Activated CD4-positive, alpha-beta T cell treated with anti-CD3 and anti-CD28 coated beads for 1 hour (primary cell): Measurements from ENCODE around the gene SRSF7.
"Not testable (repeated sequence)": the region's sequence is repeated elsewhere in the genome, so short reads cannot be mapped to it uniquely, and the experiment has no call there.

ENCODE experiments used
- DNase-seq: peaks from one replicate; pipeline ENCODE4 v3.0.0-alpha.2; 2020

SRSF7 gene

DNA sequence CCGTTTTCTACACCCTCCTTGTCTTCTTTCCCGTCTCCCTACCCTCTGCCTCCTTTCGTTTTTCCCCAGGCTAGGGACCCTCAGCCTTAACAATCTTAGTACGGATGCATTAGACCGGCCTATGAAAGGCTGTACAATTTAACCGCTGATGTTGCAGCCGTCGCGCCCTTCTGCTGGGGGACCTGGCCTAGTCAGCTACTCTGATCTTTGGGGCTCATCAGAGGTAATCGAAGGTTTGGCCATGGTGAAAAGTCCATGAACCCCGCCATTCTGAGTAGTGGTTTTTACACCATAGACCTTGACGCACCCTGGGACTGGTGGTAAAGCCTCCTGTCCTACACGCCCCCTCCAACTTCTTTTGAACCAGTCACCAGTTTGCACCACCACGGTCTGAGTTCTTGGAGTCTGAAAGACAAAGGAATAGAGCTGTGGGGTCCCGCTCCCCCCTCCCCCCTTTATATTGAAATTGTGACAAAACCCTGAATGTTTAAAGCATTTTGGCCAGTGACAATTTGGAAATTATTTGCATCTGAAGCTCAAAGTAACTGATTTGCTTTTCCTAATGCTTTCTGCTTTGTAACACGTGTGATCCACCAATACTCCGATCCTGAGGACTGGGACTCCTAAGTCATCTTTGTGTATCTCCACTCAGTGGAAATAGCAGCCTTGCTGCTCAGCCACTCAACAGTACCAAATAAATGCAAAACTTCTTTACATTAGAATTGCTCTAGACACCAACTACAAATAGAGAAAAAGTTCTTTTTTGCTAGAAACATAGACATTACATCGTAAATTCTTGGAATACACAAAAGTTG is 642 bp upstream of the SRSF7 start:
- DNase-seq: no peak

DNA sequence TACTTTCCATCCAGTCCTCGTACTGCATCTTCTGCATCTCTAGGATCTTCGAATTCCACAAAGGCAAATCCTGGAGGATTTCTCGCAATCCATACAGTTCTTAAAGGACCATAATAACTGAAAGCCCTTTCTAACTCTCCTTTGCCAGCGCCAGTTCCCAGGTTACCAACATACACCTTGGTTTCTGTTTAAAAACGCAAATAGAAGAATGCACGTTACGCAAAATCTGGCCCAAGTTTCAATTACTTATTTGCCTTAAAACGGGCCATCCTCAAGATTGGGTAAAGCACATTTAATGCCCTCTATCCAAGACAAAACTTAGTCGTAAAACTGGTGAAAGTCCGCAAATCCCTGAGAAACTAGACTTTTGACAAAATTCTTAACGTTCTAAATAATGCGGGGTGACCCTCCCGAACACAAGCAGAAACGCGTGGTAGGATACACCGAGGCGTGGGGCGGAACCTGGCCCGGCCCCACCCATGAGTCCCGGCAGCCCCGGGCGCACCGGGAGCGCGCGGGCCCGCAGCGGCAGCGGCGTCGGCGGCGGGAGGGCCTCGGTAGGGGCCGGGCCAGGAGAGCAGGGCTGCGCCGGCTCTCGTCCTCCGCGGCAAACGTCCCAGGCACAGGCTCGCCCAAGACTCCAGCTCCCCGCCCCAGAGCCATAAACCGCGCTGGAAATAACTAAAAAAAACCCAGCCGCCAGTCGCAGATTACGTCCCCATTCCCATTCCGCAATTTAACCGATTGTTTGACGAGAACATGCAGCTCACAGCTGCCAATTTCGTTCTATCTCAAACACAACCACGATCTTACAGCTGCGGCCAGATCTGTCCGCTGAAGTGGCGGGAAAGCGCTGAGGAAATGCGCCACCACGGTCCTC is 910 bp downstream of the SRSF7 start:
- peak; percentile 25 for DNase-seq

DNA sequence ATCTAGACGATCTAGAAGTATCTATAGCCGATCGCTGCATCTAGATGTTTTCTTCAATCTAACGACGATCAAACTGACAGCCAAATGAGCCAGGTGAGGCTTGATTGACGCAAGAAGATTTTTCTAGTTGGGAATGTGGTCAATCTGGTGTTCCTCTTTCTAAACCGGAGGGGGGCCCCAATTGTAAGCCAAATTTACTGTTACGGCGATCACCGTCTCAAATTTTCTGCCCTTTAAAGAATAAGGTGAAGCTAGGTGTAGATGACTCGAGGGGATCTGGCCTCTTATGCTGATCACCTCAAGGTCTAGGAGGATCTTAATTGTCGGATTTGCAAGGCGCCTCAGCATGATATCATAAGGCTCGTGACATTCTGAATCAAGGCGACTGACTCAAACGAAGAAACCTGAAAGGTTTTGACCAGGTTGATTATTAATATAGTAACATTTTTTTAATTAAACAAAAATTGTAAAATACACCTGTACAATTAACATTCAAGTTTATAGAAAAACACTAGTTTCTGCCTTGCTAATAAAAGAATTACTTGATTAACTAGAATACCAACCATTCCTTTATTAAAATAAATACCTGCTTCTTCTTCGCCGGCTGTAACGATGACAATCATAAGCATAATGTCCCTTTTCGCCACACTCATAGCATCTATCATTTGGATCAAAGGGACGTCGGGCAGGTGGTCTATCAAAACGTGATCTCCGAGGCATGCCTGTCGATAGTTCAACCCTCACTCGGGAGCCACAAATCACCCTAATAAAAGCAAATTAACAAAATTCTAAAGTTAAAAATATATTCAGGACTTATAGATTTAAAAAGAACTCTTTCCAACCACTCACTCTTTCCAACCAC is 2.0 kb downstream of the SRSF7 start:
- DNase-seq: no peak

DNA sequence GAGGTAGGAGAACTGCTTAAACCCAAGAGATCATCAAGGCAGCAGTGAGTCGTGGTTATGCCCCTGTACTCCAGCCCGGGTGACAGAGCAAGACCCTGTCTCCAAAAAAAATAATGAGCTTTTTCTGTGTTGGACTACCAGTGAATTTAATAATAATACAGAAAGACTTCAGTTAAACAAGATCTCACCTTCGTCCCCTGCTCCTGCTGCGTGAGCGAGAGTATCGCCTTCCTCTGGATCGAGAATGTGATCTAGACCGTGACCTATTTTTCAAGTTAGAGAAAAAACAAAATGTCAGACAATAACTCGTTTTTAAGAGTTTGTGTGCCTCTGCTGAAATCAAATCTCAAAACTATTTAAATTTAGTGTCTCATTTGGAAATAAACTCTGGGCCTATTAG is 2.8 kb downstream of the SRSF7 start:
- no peak for DNase-seq

DNA sequence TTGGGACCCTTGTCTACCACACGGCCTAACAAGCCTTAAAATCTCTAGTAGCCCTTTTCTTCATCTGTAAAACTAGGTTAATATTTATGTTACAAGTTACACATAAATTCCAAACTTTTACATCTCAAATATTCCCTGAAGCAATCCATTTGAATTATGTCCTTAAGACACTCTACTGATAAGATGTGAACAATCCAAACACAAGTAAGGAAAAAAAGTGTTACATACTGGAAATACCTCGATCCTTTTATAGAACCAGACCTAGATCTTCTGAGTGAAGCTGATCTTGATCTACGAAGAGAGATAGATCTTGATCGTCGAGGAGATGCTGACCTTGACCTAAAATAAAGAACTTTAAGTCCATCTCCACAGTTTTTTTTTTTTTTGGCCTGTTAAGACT is 3.3 kb downstream of the SRSF7 start:
- DNase-seq: no peak

DNA sequence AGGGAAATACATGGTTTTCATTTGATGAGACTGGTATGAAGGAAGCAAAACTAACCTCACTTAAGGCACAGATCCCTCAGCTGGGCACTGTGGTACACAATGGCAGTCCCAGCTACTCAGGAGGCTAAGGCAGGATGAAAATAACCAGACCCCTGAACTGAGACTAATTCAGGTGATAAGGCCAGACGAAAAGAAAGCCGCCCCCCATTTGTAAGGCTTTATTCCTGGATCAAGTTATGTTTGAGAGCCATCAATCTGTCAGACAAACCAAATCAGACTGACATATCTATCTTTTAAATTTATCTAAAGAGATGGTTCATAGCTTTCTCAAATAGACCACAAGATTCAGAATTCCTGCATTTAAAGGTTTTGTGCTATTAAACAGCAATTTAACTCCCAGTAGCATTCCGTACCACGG is 4.1 kb downstream of the SRSF7 start:
- no peak for DNase-seq

DNA sequence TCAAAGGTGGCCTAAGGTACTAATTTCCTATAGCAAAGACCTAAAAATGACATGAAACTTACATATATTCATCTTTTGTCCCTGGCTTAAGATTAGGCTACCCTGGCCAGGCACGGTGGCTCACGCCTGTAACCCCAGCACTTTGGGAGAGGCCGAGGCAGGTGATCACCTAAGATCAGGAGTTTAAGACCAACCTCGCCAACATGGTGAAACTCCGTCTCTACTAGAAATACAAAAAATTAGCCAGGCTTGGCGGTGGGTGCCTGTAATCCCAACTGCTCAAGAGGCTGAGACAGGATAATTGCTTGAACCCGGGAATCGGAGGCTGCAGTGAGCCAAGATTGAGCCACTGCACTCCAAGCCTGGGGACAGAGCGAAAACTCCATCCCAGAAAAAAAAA is 5.9 kb downstream of the SRSF7 start:
- no peak for DNase-seq

DNA sequence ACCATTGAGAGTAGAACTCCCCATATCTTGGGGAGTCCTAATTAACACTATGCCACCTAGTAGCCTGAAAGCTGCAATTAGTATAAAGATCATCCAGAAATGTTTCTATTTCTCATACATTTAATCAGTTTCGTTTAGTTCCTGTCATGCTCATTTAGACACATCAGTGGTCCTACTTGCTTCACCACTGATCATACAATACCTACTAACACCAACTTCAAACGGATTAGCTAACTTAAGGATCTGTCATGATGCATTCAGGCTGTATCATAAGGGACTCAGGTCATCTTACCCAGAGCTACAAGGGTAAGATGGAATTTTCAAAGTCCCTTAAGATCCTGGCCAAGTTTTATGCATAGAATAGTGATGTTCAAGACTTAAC is 6.8 kb downstream of the SRSF7 start:
- no peak for DNase-seq

DNA sequence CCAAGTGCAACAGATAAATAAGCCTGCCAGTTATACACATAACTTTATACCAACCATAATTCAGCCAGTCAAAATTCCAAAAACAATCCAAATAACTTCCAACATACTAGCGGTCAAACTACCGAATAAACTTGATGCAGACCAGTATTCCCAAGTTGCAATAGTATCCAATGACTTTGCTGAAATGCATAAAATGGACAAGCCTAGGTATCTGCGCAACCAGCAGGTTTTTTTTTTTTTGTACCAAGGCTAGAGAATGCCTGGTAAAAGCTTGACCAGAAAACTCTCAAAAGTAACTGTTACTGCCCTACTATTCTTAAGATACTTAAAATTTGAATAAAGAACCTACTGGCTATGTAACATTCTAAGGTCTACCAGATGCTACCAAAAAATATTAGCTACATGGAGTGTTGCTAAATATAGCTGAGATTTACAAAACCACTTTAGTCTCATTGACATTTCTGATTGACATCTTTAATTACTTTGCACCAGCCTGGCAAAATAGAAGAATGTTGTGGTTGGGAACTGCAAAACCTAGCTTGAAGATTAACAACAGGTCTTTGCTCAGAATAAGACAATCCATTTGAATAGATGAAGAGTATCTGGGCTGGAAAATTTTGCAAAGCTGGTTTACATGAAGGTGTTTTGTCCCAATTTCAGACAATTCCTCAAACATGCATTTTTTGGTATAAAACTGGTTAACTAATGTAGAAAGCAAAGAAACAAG is 7.3 kb downstream of the SRSF7 start:
- DNase-seq: no peak

DNA sequence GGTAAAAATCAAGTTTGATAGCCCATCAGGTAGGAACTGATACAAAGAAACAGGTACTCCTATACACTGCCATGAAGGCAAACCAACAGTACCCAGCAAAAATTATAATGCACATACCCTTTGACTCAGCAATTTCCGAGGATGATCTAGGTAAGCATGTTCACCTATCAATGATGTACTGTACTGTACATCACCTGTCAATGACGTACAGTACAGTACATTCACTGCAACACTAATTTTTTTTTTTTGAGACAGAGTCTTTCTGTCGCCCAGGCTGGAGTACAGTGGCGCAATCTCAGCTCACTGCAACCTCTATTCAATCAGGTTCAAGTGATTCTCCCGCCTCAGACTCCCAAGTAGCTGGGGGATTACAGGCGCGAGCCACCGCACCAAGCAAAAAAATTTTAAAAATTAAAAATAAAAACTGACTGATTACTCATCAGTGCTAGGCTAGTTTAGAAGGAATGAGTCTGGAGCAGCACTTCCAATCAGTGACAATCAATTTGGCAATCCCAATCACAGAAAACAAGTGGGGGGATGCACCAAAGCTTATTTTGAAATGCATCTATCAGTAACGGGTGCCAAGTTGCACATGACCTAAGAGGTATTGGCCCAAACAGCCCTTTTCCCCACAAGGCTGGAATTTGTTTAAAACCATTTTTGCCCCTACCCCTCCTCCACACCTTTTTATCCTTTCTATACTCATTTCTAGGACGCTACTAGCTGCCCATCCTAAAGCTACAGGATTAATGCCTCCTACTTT is 8.2 kb downstream of the SRSF7 start:
- DNase-seq: no peak

DNA sequence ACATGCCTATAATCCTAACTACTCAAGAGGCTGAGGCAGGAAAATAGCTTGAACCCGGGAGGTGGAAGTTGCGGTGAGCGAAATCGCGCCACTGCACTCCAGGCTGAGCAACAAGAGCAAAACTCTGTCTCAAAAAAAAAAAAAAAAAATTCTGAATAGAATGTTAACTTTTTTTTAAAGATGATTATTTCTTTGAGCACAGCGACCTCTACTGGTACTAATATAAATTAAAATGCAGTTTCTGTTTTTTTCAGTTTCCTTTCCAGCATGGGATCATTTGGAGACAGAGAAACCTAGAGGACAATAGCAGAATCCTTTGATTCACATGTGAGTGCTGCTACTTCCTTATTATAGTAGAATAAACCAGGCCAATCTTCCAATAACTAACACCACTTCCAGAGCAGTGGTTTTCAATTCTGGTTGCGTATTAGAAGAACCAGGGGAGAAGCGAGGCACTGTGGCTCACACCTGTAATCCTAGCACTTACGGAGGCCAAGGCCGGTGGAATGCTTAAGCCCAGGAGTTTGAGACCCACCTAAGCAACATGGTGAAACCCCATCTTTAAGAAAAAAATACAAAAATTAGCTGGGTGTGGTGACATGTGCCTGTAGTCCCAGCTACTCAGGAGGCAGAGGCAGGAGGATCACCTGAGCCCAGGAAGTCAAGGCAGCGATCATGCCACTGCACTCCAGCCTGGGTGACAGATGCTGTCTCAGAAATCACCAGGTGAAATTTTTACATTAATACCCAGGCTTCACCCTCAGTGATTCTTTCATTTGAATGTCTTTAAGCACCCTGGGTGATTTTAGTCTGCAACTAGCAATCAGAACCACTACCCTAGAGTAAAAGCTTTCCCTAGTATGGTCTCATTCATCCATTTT is 10.1 kb downstream of the SRSF7 start:
- DNase-seq: no peak

DNA sequence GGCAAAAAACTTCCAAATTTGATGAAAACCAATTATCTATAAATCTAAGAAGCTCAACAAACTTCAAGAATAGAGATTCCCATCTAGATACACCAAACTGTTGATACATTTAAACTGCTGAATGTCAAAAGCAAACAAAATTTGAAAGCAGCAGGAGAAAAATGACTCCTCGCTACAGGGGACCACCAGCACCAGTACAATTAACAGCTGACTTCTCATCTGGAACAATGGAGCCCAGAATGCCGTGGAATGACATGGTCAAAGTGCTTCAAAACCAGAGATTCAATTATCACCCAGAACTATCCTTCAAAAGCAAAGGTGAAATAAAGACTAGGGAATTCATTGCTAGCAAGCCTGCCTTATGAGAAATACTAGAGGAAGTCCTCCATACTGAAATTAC is 11.6 kb downstream of the SRSF7 start:
- DNase-seq: no peak

DNA sequence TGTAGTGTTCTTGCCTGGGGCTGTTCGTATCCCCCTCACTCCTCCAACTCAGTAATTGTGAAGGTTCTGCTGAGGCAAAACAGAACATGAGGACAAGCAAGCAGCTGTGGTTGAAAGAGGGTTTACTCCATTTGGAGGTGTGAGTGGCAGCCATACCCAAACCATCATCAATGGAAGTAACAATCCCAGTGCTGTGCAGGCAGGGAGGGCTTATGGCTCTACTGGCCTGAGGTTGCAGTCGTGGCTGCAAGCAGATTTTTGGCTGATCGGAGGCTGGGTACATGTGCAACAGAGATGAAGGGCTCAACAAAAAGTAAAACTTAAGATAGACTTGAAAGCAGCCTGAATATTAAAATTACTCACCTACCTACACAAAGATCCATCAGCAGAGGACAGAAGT is 13.2 kb downstream of the SRSF7 start:
- no peak for DNase-seq

DNA sequence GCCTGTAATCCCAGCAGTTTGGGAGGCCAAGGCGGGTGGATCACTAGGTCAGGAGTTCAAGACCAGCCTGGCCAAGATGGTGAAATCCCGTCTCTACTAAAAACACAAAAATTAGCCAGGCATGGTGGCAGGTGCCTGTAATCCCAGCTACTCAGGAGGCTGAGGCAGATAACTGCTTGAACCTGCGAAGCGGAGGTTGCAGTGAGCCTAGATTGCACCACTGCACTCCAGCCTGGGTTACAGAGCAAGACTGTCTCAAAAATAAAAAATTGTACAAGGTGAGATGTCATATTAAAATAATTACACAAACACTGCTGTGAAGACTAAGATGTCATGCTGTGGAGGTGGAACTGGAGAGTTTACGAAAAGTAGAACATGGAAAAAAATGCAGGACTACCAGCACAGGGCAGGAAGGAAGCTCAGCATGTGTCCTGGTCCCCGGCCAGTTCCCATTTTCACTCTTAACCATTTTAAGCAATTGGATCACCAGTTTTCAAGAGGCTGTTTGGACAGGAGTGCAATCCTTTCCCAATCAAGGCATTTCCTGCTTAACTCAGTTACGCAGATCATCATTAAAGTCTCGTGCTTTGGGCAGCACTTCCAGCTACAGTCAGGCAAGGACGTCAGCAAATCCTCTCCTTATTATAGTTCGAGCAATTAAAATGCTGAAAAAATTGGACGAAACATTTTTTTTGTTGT is 14.0 kb downstream of the SRSF7 start:
- DNase-seq: not testable (repeated sequence)

DNA sequence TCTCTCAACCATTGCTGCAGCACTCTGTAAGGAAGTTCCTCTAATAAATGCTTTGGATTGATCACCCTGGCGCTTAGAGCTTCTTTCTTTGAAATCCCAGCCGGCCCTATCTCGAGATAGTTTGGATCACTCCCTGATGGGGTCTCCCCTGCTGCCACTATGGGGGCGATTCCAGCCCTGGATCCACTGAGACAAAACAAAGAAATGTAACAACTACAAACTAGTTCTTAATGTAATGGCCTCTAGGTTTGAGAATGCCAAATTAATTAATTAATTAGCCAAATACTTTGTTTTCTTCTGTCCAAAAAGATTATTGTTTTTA is 15.2 kb downstream of the SRSF7 start:
- no peak for DNase-seq

DNA sequence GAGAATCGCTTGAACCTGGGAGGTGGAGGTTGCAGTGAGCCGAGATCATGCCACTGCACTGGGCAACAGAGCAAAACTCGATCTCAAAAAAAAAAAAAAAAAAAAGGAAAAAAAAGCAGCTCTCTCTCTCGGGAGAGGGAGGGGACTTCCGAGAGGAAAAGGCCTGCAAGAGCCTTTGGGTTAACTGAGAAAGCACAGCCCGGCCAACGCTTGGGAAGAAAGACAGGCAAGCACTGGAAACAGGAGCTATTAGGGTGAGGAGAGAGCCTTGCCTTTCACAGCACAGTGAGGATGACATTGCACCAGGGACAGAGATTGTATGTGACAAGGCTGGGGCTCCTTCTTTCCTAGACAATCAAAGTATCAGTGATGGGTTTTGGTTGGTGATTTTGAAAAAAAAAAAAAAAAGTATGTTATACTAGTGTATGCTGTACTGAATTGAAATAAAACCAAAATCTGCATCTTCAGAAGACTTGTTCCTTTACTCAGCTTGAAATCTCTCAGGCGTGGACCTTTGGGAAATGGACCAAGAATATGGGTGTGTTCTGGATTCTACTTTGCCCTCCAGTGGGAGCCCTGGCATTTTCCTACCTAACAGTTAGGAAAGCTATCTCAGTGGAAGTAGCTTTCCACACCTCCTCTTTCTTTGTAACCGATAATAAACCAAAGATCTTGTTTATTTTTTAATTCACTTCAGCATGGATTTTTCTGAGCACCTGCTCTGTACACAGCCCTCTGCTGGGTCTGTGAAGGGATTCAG is 16.7 kb downstream of the SRSF7 start:
- no peak for DNase-seq

DNA sequence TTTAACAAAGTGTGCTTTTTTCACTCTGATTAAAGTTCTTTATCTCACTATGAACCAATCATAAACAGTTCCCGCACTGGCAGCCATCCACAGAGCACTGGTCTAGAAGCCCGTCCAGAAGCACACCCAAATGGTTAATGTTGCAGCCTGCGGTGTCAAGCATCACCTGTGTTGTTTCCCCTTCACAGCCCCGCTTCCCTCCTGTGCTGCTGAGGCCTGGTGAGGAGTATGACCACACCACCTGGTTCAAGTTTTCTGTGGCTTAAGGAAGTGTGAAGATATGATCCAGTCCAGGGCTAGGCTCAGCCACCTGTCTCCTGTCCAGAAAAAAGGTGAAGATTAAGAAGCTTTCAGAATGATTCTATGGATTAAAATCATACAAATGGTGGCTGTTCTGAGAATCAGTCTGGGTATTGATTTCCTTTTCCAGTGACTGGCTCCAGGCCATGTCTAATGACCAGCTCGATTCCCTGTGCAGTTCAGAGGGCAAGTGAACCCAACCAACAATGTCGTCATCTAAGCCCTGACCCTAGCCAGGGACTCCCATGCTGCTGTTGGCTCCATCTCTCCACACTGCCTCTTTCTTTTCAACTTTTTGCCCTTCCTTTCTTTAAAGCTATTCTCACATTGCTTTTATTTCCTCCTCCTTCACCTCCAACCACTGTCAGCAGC is 17.7 kb downstream of the SRSF7 start:
- DNase-seq: no peak

DNA sequence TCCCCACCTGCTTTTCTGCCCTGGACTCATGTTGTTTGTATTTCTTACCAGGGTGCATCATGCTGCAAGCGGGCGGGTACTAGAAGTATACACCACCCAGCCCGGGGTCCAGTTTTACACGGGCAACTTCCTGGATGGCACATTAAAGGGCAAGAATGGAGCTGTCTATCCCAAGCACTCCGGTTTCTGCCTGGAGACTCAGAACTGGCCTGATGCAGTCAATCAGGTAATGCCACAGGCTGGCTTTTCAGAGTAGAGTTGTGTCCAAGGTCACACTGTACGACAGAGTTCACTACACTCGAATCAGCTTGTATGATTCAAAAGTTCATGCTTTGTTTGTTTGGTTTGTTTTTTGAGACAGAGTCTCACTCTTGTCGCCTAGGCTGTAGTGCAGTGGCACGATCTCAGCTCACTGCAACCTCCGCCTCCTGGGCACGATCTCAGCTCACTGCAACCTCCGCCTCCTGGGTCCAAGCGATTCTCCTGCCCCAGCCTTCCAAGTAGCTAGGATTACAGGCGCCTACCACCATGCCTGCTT is 19.4 kb downstream of the SRSF7 start:
- DNase-seq: no peak

DNA sequence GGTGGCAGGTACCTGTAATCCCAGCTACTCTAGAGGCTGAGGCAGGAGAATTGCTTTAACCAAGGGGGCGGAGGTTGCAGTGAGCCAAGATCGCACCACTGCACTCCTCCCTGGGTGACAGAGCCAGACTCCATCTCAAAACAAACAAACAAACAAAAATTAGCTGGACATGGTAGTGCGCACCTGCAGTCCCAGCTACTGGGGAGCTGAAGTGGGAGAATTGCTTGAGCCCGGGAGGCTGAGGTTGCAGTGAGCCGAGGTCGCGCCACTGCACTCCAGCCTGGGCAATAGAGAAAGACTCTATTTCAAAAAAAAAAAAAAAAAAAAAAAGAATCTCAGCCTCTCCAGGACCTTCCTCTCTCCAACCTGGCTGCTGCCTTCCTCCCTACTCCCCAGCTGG is 20.1 kb downstream of the SRSF7 start:
- no peak for DNase-seq
